Heart left ventricle (tissue), 16 donors: Measurements from ENCODE around the gene ZNF672. TPM values are rescaled to one million over a fixed set of nuclear protein-coding genes. Genes with fewer than 3 reads are reported as not detected.
A peak's percentile ranks its signal among the peaks of the same experiment; 100 is the strongest.

ENCODE experiments used
- ATAC-seq, 4 donors: fragments of 200-7000 bp; cut with Tn5 transposase; one replicate each; pipeline ENCODE4 v1.9.1; 2020 to 2022; ENCODE audit warnings: moderate library complexity in 4 of 4, mild to moderate bottlenecking in 3 of 4, moderate number of reproducible peaks in 1 of 4
- DNase-seq, 5 donors: peaks; one replicate each; pipeline ENCODE4 v3.0.0-alpha.2; 2020
- H3K27ac ChIP-seq, 12 donors: fragments of 200-600 bp; sonication (generic) in 4 of 12; one replicate each; pipeline versions ENCODE4 v1.5.0 to v1.8.0; 2016 to 2022; ENCODE audit warnings: mild to moderate bottlenecking in 2 of 12
- H3K27me3 ChIP-seq, 9 donors: fragments of 200-600 bp; sonication (generic) in 2 of 9; one replicate each; pipeline versions ENCODE4 v1.5.1 to v1.8.0; 2016 to 2022; ENCODE audit warnings: mild to moderate bottlenecking in 3 of 9
- H3K36me3 ChIP-seq, 9 donors: fragments of 200-600 bp; sonication (generic) in 2 of 9; one replicate each; pipeline versions ENCODE4 v1.5.0 to v1.8.0; 2018 to 2022; ENCODE audit warnings: mild to moderate bottlenecking in 2 of 9
- H3K4me1 ChIP-seq, 12 donors: fragments of 200-600 bp; sonication (generic) in 4 of 12; one replicate each; pipeline versions ENCODE4 v1.5.0 to v1.8.0; 2016 to 2022; ENCODE audit warnings: mild to moderate bottlenecking in 3 of 12
- H3K4me3 ChIP-seq, 12 donors: fragments of 200-600 bp; sonication (generic) in 4 of 12; one replicate each; pipeline versions ENCODE4 v1.5.0 to v1.8.0; 2017 to 2022; ENCODE audit warnings: mild to moderate bottlenecking in 9 of 12, moderate library complexity in 4 of 12
- H3K9me3 ChIP-seq, 12 donors: fragments of 200-600 bp; sonication (generic) in 4 of 12; one replicate each; pipeline versions ENCODE4 v1.5.0 to v1.8.0; 2016 to 2022; ENCODE audit warnings: mild to moderate bottlenecking in 1 of 12
- POLR2A ChIP-seq, 2 donors: fragments of 450-650 bp; IDR thresholded peaks; one replicate each; pipeline ENCODE4 v1.6.1; 2017; ENCODE audit warnings: antibody characterized with exemption in 2 of 2, mild to moderate bottlenecking in 2 of 2, moderate library complexity in 2 of 2
- WGBS, 4 donors: extraction: QIAGEN DNeasy Blood & Tissue Kit in 2 of 4; methylation state at CpG; one replicate each; pipeline versions ENCODE4 v1.1.5 to v1.1.7; 2013 to 2018; 5-methylcytosine and 5-hydroxymethylcytosine counted together
- intact Hi-C, 10 donors: fragments of 100-400 bp; cut with DNase I; formaldehyde crosslinking; loops; one replicate each; pipeline versions ENCODE4 v1.11.1 to v1.14.2; 2022
- polyA plus RNA-seq, 2 donors: library from polyadenylated mRNA; stranded (reverse); fragments of 200-250 nt; gene quantifications; one replicate each; pipeline ENCODE4 v1.2.3, GENCODE V29; 2013
- total RNA-seq, 9 donors: library from RNA; depleted of rRNA in 2 of 9; stranded (reverse); fragments of >200 nt in 2 of 9; fragmentation: NEBNext Ultra II Directional in 3 of 9; extraction: Animal tissue kit (Norgen Biotek cat#: 25700) in 3 of 9; gene quantifications; one replicate each; pipeline versions ENCODE4 v1.1.0 to v1.2.4, GENCODE V29; 2016 to 2023
- TF ChIP-seq, protein P1 (sequence below), 12 donors: fragments of 200-600 bp; sonication (generic) in 4 of 12; IDR thresholded peaks; one replicate each; pipeline versions ENCODE4 v1.5.0 to v1.8.0; 2018 to 2022; ENCODE audit warnings: antibody characterized with exemption in 12 of 12, mild to moderate bottlenecking in 5 of 12
- donor health status: ischemic (EF 13 %, LVEDD 7.1; RV severe dilation, severe dysfunction).
- donor health status: healthy with polysubstance abuse.
- donor health status: DM: no; HTN: yes; CAD: no.
- donor health status: DM: no; HTN: no; CAD: no.
- donor health status: ischemic (EF 25% LVEDD 6.9; RV normal size, moderate dysfunction).
- donor health status: ischemic (EF 25% LVEDD 5.7; RV mildly dilated, moderate dysfunction).
- donor health status: healthy.
- donor health status: DM: yes; HTN: yes; CAD: no.
- donor health status: ischemic (EF 35%, LVEDD 5.7; RV mildly dilated, moderate dysfunction).
- donor health status: nonischemic (EF 11% LVEDD 7.7; RV severe dilation, severe dysfunction).
- donor health status: DM: yes; HTN: yes; CAD: no.
- donor health status: PGD.
- donor health status: ischemic (EF 29% LVEDD 5.4; RV normal size, mild dysfunction).
- donor health status: nonischemic (EF 23%, LVEDD 6.1; RV moderate dilation, normal function).

The ZNF672 gene
- total and polyA plus RNA-seq, 11 donors, result 20.5 to 63.8 (median 37.8) TPM

GRCh38 chr1:248810000-248810726 lies 27.9 kb upstream of the ZNF672 start:
- no peak for ATAC-seq
- intact Hi-C loops, result loop anchor here in 4 of 10 donors (5.0 kb wide), 5 partner anchors 108 to 1418 kb away; partner anchors contain the start of genes OR14I1 (in 1 of the 4) and OR2T1 (in 1 of the 4)
- Histone ChIP-seq H3K4me1 (peaks cover 0 to 42% (median 19%) of the 10 kb centered on the region in 12 donors), H3K36me3 (peaks cover 0 to 42% (median 36%) of the 10 kb centered on the region in 9 donors), H3K27me3 (no peaks in the 10 kb centered on the region), H3K4me3 (no peak overlapping the region), H3K9me3 (no peaks in the 10 kb centered on the region), H3K27ac (peak overlapping the region in 1 of 12 donors; percentile 8)
- TF ChIP-seq, protein P1, sequence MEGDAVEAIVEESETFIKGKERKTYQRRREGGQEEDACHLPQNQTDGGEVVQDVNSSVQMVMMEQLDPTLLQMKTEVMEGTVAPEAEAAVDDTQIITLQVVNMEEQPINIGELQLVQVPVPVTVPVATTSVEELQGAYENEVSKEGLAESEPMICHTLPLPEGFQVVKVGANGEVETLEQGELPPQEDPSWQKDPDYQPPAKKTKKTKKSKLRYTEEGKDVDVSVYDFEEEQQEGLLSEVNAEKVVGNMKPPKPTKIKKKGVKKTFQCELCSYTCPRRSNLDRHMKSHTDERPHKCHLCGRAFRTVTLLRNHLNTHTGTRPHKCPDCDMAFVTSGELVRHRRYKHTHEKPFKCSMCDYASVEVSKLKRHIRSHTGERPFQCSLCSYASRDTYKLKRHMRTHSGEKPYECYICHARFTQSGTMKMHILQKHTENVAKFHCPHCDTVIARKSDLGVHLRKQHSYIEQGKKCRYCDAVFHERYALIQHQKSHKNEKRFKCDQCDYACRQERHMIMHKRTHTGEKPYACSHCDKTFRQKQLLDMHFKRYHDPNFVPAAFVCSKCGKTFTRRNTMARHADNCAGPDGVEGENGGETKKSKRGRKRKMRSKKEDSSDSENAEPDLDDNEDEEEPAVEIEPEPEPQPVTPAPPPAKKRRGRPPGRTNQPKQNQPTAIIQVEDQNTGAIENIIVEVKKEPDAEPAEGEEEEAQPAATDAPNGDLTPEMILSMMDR (IDR thresholded peaks at IDR 0.05), result no peak
- no peak for TF ChIP-seq POLR2A (IDR thresholded peaks at IDR 0.05)
- DNase-seq, result no peak
- WGBS, 4 donors, result 71 to 83% (median 76%) methylated on average over 10 of the region's 10 CpGs

- intact Hi-C loops, result no loop called here
- Histone ChIP-seq H3K9me3 (no peaks in the 10 kb centered on the region), H3K27me3 (no peaks in the 10 kb centered on the region), H3K4me1 (peaks cover 0 to 34% (median 17%) of the 10 kb centered on the region in 12 donors), H3K4me3 (no peak overlapping the region), H3K36me3 (peaks cover 0 to 50% (median 43%) of the 10 kb centered on the region in 9 donors), H3K27ac (peak overlapping the region in 2 of 12 donors; percentile 8 to 18)
- 51 to 65% (median 53%) methylated on average over 10 to 12 of the region's 12 CpGs for WGBS, 4 donors
- DNase-seq, result peak in 3 of 5 donors; percentile 53 to 80 (median 71)
- TF ChIP-seq, protein P1 (IDR thresholded peaks at IDR 0.05), result no peak
- no peak for TF ChIP-seq POLR2A (IDR thresholded peaks at IDR 0.05)
- ATAC-seq, result peak; percentile 25 to 66 (median 39)
Observed at GRCh38 chr1:248810727-248811513, 27.1 kb upstream of the ZNF672 start.

- TF ChIP-seq POLR2A (IDR thresholded peaks at IDR 0.05), result no peak
- TF ChIP-seq, protein P1 (IDR thresholded peaks at IDR 0.05), result no peak
- peak overlapping the region in 1 of 12 donors; percentile 18 for H3K27ac ChIP-seq
- no peaks in the 10 kb centered on the region for H3K9me3 ChIP-seq
- ATAC-seq (peak in 1 of 4 donors; percentile 16), DNase-seq (no peak)
- H3K4me3 ChIP-seq, result no peak overlapping the region
- H3K4me1 ChIP-seq, result peaks cover 0 to 34% (median 16%) of the 10 kb centered on the region in 12 donors
- 85 to 88% (median 87%) methylated on average over 19 to 57 of the region's 57 CpGs for WGBS, 4 donors
- intact Hi-C loops, result no loop called here
- peaks cover 0 to 58% (median 52%) of the 10 kb centered on the region in 9 donors for H3K36me3 ChIP-seq
- H3K27me3 ChIP-seq, result no peaks in the 10 kb centered on the region
Observed at GRCh38 chr1:248811514-248812490, 26.2 kb upstream of the ZNF672 start.
